Astrocyte of the spinal cord (primary cell): Measurements from ENCODE around the gene SHPK.

Experiments used
- DNase-seq: peaks from one replicate; pipeline ENCODE4 v3.0.0; 2011; ENCODE audit warnings: low read depth, low spot score
- H3K4me3 ChIP-seq: 2 replicates; pipeline ENCODE4 v1.5.1; 2011; ENCODE audit warnings: low read depth, mild to moderate bottlenecking, low read length, moderate library complexity
- CTCF ChIP-seq: IDR thresholded peaks from 2 replicates; pipeline ENCODE4 v1.5.1; 2012; ENCODE audit warnings: low read depth, mild to moderate bottlenecking, low read length, inconsistent platforms
- in situ Hi-C: cut with HindIII; loops from 2 replicates; pipeline ENCODE4 v1.10.0; 2017; ENCODE audit warnings: low sequenced_read_pairs

Gene SHPK

GRCh38 chr17:3613124-3613523, 22.9 kb downstream of the SHPK start:
- no peak for TF ChIP-seq CTCF
- in situ Hi-C loops: no loop called here
- no peak for DNase-seq
- H3K4me3 ChIP-seq: no peak overlapping the region

- in situ Hi-C loops: no loop called here
- no peak for DNase-seq
- TF ChIP-seq CTCF: no peak
- H3K4me3 ChIP-seq: no peak overlapping the region
Measured at GRCh38 chr17:3610523-3610922, 25.5 kb downstream of the SHPK start.

- no peak for TF ChIP-seq CTCF
- in situ Hi-C loops: no loop called here
- no peak overlapping the region for H3K4me3 ChIP-seq
- DNase-seq: no peak
Measured at GRCh38 chr17:3609689-3610088, 26.4 kb downstream of the SHPK start.

- in situ Hi-C loops: no loop called here
- no peak for TF ChIP-seq CTCF
- no peak for DNase-seq
- H3K4me3 ChIP-seq: no peak overlapping the region
Measured at GRCh38 chr17:3603870-3604259, 32.2 kb downstream of the SHPK start.

GRCh38 chr17:3603119-3603869, 32.8 kb downstream of the SHPK start:
- peak; percentile 40 for DNase-seq
- no peak overlapping the region for H3K4me3 ChIP-seq
- TF ChIP-seq CTCF: no peak
- in situ Hi-C loops: no loop called here

GRCh38 chr17:3602499-3602898, 33.6 kb downstream of the SHPK start:
- in situ Hi-C loops: no loop called here
- TF ChIP-seq CTCF: peak; percentile 43
- H3K4me3 ChIP-seq: no peak overlapping the region
- peak; percentile 22 for DNase-seq
